Mesendoderm (in vitro differentiated cells): Measurements from ENCODE around the gene EYA2.
"Not testable (repeated sequence)": the region's sequence is repeated elsewhere in the genome, so short reads cannot be mapped to it uniquely, and the experiment has no call there.

Experiments
- DNase-seq: peaks from one replicate; pipeline ENCODE4 v3.0.0; 2013
- H2AK5ac ChIP-seq: 2 replicates; pipeline ENCODE4 v1.6.1; 2013; ENCODE audit warnings: low read length, inconsistent platforms
- H2BK120ac ChIP-seq: 2 replicates; pipeline ENCODE4 v1.6.1; 2013; ENCODE audit warnings: low read depth, mild to moderate bottlenecking, low read length, moderate library complexity, mixed read lengths
- H2BK15ac ChIP-seq: replicated peaks from 2 replicates; pipeline ENCODE4 v1.6.1; 2013; ENCODE audit warnings: low read depth, mild to moderate bottlenecking, moderate library complexity
- H2BK5ac ChIP-seq: 2 replicates; pipeline ENCODE4 v1.6.1; 2013; ENCODE audit warnings: low read length, inconsistent platforms
- H3K18ac ChIP-seq: 2 replicates; pipeline ENCODE4 v1.6.1; 2013; ENCODE audit warnings: mild to moderate bottlenecking, low read length, mixed read lengths
- H3K23ac ChIP-seq: one replicate; pipeline ENCODE4 v1.6.1; 2013; ENCODE audit warnings: low read length
- H3K27ac ChIP-seq: 2 replicates; pipeline ENCODE4 v1.5.1; 2013; ENCODE audit warnings: low read depth, mild to moderate bottlenecking, inconsistent platforms, low read length, moderate library complexity
- H3K27me3 ChIP-seq: 2 replicates; pipeline ENCODE4 v1.6.1; 2013; ENCODE audit warnings: low read length, control low read depth, mild to moderate bottlenecking, inconsistent platforms; ENCODE audit not compliant: insufficient read depth, poor library complexity
- H3K36me3 ChIP-seq: 2 replicates; pipeline ENCODE4 v1.6.1; 2013; ENCODE audit warnings: low read length, inconsistent platforms; ENCODE audit not compliant: control insufficient read depth, insufficient read depth
- H3K4ac ChIP-seq: one replicate; pipeline ENCODE4 v1.6.1; 2013; ENCODE audit warnings: low read depth, mild to moderate bottlenecking, low read length, moderate library complexity
- H3K4me1 ChIP-seq: 2 replicates; pipeline ENCODE4 v1.6.1; 2013; ENCODE audit warnings: low read depth, low read length, inconsistent platforms; ENCODE audit not compliant: control insufficient read depth
- H3K4me2 ChIP-seq: 2 replicates; pipeline ENCODE4 v1.6.1; 2013; ENCODE audit warnings: low read length
- H3K4me3 ChIP-seq: 2 replicates; pipeline ENCODE4 v1.5.1; 2013; ENCODE audit warnings: mild to moderate bottlenecking, low read length
- H3K56ac ChIP-seq: one replicate; pipeline ENCODE4 v1.6.1; 2013; ENCODE audit warnings: low read length
- H3K79me1 ChIP-seq: 2 replicates; pipeline ENCODE4 v1.6.1; 2013; ENCODE audit warnings: low read length, inconsistent platforms
- H3K79me2 ChIP-seq: 2 replicates; pipeline ENCODE4 v1.6.1; 2013; ENCODE audit warnings: mild to moderate bottlenecking, low read length; ENCODE audit not compliant: control insufficient read depth, insufficient read depth
- H3K9ac ChIP-seq: 2 replicates; pipeline ENCODE4 v1.6.1; 2013; ENCODE audit warnings: low read length, inconsistent platforms
- H4K5ac ChIP-seq: one replicate; pipeline ENCODE4 v1.6.1; 2013; ENCODE audit warnings: low read length
- H4K8ac ChIP-seq: one replicate; pipeline ENCODE4 v1.6.1; 2013; ENCODE audit warnings: low read depth, mild to moderate bottlenecking, control low read depth, low read length, moderate library complexity
- WGBS: extraction: QIAGEN DNeasy Blood & Tissue Kit; methylation state at CpG from one replicate; pipeline ENCODE4 v1.1.7; 2013; ENCODE audit warnings: low lambda C conversion rate, missing lambda C conversion rate; ENCODE audit not compliant: insufficient coverage; ENCODE audit errors: extremely low coverage; 5-methylcytosine and 5-hydroxymethylcytosine counted together

EYA2 gene

GRCh38 chr20:47198996-47199552 lies 304.4 kb downstream of the EYA2 start:
- no peak for DNase-seq
- Histone ChIP-seq H3K9ac (no peak overlapping the region), H3K36me3 (no peaks in the 10 kb centered on the region), H3K4me1 (peaks cover 3% of the 10 kb centered on the region), H3K18ac (no peak overlapping the region), H3K27me3 (no peaks in the 10 kb centered on the region), H3K4me3 (no peak overlapping the region), H4K5ac (no peak overlapping the region), H3K23ac (no peak overlapping the region), H3K79me1 (no peaks in the 10 kb centered on the region), H2BK120ac (no peak overlapping the region), H2AK5ac (no peak overlapping the region), H2BK5ac (no peak overlapping the region), H4K8ac (no peak overlapping the region), H3K79me2 (no peaks in the 10 kb centered on the region), H3K4ac (peak overlapping the region; percentile 48), H3K4me2 (no peak overlapping the region), H2BK15ac (no peak overlapping the region), H3K27ac (no peak overlapping the region), H3K56ac (no peak overlapping the region)
- WGBS: no CpG with 5 or more reads among the region's 14 CpGs

GRCh38 chr20:47201074-47201730 lies 306.6 kb downstream of the EYA2 start:
- H3K56ac ChIP-seq: peak overlapping the region; percentile 71
- peak overlapping the region; percentile 95 for H2AK5ac ChIP-seq
- H3K23ac ChIP-seq: no peak overlapping the region
- peak; percentile 49 for DNase-seq
- H4K8ac ChIP-seq: no peak overlapping the region
- no peaks in the 10 kb centered on the region for H3K79me2 ChIP-seq
- no CpG with 5 or more reads among the region's 9 CpGs for WGBS
- peak overlapping the region; percentile 46 for H3K4ac ChIP-seq
- no peaks in the 10 kb centered on the region for H3K27me3 ChIP-seq
- H3K27ac ChIP-seq: no peak overlapping the region
- H3K18ac ChIP-seq: no peak overlapping the region
- H4K5ac ChIP-seq: no peak overlapping the region
- no peak overlapping the region for H3K9ac ChIP-seq
- H3K36me3 ChIP-seq: no peaks in the 10 kb centered on the region
- no peaks in the 10 kb centered on the region for H3K79me1 ChIP-seq
- H3K4me1 ChIP-seq: peaks cover 3% of the 10 kb centered on the region
- H2BK15ac ChIP-seq: no peak overlapping the region
- no peak overlapping the region for H3K4me2 ChIP-seq
- peak overlapping the region; percentile 34 for H2BK120ac ChIP-seq
- H3K4me3 ChIP-seq: no peak overlapping the region
- H2BK5ac ChIP-seq: peak overlapping the region; percentile 83

- Histone ChIP-seq H3K4me1 (peaks cover 3% of the 10 kb centered on the region), H3K79me1 (no peaks in the 10 kb centered on the region), H3K36me3 (no peaks in the 10 kb centered on the region), H3K9ac (no peak overlapping the region), H4K8ac (no peak overlapping the region), H3K79me2 (no peaks in the 10 kb centered on the region), H3K18ac (no peak overlapping the region), H3K56ac (peak overlapping the region; percentile 11), H2BK5ac (peak overlapping the region; percentile 13), H3K4me3 (no peak overlapping the region), H3K4ac (no peak overlapping the region), H2AK5ac (peak overlapping the region; percentile 49), H3K27ac (no peak overlapping the region), H3K4me2 (no peak overlapping the region), H2BK120ac (no peak overlapping the region), H2BK15ac (no peak overlapping the region), H3K23ac (no peak overlapping the region), H3K27me3 (no peaks in the 10 kb centered on the region), H4K5ac (no peak overlapping the region)
- DNase-seq: no peak
- WGBS: no CpG with 5 or more reads among the region's 10 CpGs
These were observed 308.4 kb downstream of the EYA2 start for GRCh38 chr20:47202733-47203667.

GRCh38 chr20:47204008-47204849 lies 309.6 kb downstream of the EYA2 start:
- H3K4me1 ChIP-seq: peaks cover 3% of the 10 kb centered on the region
- peak; percentile 35 for DNase-seq
- H3K56ac ChIP-seq: peak overlapping the region; percentile 10
- no peak overlapping the region for H3K23ac ChIP-seq
- no peak overlapping the region for H4K8ac ChIP-seq
- H3K9ac ChIP-seq: no peak overlapping the region
- H2BK120ac ChIP-seq: no peak overlapping the region
- H3K79me2 ChIP-seq: no peaks in the 10 kb centered on the region
- H3K79me1 ChIP-seq: no peaks in the 10 kb centered on the region
- no peak overlapping the region for H3K4ac ChIP-seq
- H3K36me3 ChIP-seq: no peaks in the 10 kb centered on the region
- H3K27me3 ChIP-seq: no peaks in the 10 kb centered on the region
- H3K27ac ChIP-seq: no peak overlapping the region
- no CpG with 5 or more reads among the region's 12 CpGs for WGBS
- no peak overlapping the region for H3K18ac ChIP-seq
- H2BK5ac ChIP-seq: no peak overlapping the region
- no peak overlapping the region for H3K4me3 ChIP-seq
- H3K4me2 ChIP-seq: no peak overlapping the region
- H2BK15ac ChIP-seq: no peak overlapping the region
- H4K5ac ChIP-seq: no peak overlapping the region
- H2AK5ac ChIP-seq: no peak overlapping the region

GRCh38 chr20:47204850-47205122 lies 310.1 kb downstream of the EYA2 start:
- not testable (repeated sequence) for H3K36me3 ChIP-seq, H2BK120ac ChIP-seq, H3K27ac ChIP-seq, H2BK15ac ChIP-seq, H3K79me2 ChIP-seq, H4K8ac ChIP-seq, H3K27me3 ChIP-seq, H2BK5ac ChIP-seq, H3K56ac ChIP-seq, H3K4me2 ChIP-seq, H3K23ac ChIP-seq, H3K18ac ChIP-seq, H4K5ac ChIP-seq, H3K79me1 ChIP-seq, H2AK5ac ChIP-seq, H3K4ac ChIP-seq, H3K4me1 ChIP-seq, H3K4me3 ChIP-seq, H3K9ac ChIP-seq, DNase-seq
- no CpG with 5 or more reads among the region's 11 CpGs for WGBS
